Neural cell (in vitro differentiated cells): ENCODE data around the gene ZNF577. TPM values are rescaled to one million over a fixed set of nuclear protein-coding genes. Genes with fewer than 3 reads are reported as not detected.

ENCODE experiments used
- H2AFZ ChIP-seq: fragments of 200-600, 300-800 bp; sonication (generic), shearing (Covaris generic); 2 replicates; pipeline ENCODE4 v1.6.0; 2014; ENCODE audit warnings: low read depth, mild to moderate bottlenecking, antibody characterized with exemption, low read length, moderate library complexity
- H3F3A ChIP-seq: fragments of 200-600 bp; shearing (Covaris generic); 2 replicates; pipeline ENCODE4 v1.6.1; 2016; ENCODE audit warnings: mild to moderate bottlenecking, moderate library complexity, mixed read lengths, antibody characterized with exemption, low read length; ENCODE audit not compliant: insufficient read depth, poor library complexity, severe bottlenecking
- H3K27ac ChIP-seq: fragments of 200-600, 300-800 bp; sonication (generic), shearing (Covaris generic); 2 replicates; pipeline ENCODE4 v1.5.1; 2014; ENCODE audit warnings: mild to moderate bottlenecking, low read length, moderate library complexity
- H3K27me3 ChIP-seq: fragments of 300-800, 200-600 bp; sonication (generic), shearing (Covaris generic); 2 replicates; pipeline ENCODE4 v1.6.0; 2014; ENCODE audit warnings: mild to moderate bottlenecking, low read depth, low read length, moderate library complexity; ENCODE audit not compliant: insufficient read depth
- H3K36me3 ChIP-seq: fragments of 300-800, 200-600 bp; sonication (generic), shearing (Covaris generic); 2 replicates; pipeline ENCODE4 v1.5.1; 2014; ENCODE audit warnings: mild to moderate bottlenecking, antibody characterized with exemption, low read length, moderate library complexity; ENCODE audit not compliant: insufficient read depth
- H3K4me2 ChIP-seq: fragments of 300-800, 200-600 bp; sonication (generic), shearing (Covaris generic); 2 replicates; pipeline ENCODE4 v1.6.0; 2014; ENCODE audit warnings: mild to moderate bottlenecking, low read length
- H3K4me3 ChIP-seq: fragments of 300-800, 200-600 bp; sonication (generic), shearing (Covaris generic); 2 replicates; pipeline ENCODE4 v1.5.1; 2014; ENCODE audit warnings: mild to moderate bottlenecking, low read length, moderate library complexity
- H3K79me2 ChIP-seq: fragments of 200-600 bp; shearing (Covaris generic); replicated peaks from 2 replicates; pipeline ENCODE4 v1.6.0; 2014; ENCODE audit warnings: mild to moderate bottlenecking, low read length, moderate library complexity; ENCODE audit not compliant: insufficient read depth
- H3K9ac ChIP-seq: fragments of 300-800, 200-600 bp; sonication (generic), shearing (Covaris generic); 2 replicates; pipeline ENCODE4 v1.6.1; 2016; ENCODE audit warnings: mild to moderate bottlenecking, low read length, mixed read lengths
- H3K9me2 ChIP-seq: fragments of 200-600 bp; shearing (Covaris generic); 2 replicates; pipeline ENCODE4 v1.6.1; 2016; ENCODE audit warnings: mild to moderate bottlenecking, low read length, mixed read lengths; ENCODE audit not compliant: insufficient read depth
- H3K9me3 ChIP-seq: fragments of 200-600, 300-800 bp; sonication (generic), shearing (Covaris generic); 2 replicates; pipeline ENCODE4 v1.6.1; 2016; ENCODE audit warnings: mild to moderate bottlenecking, mixed run types, low read length, moderate library complexity, mixed read lengths
- H4K20me1 ChIP-seq: fragments of 200-600 bp; shearing (Covaris generic); 2 replicates; pipeline ENCODE4 v1.6.1; 2016; ENCODE audit warnings: mild to moderate bottlenecking, mixed run types; ENCODE audit not compliant: insufficient read depth
- CTCF ChIP-seq: fragments of 450-650 bp; IDR thresholded peaks from 2 replicates; pipeline ENCODE4 v1.5.1; 2014; ENCODE audit warnings: antibody characterized with exemption, mild to moderate bottlenecking, moderate library complexity; ENCODE audit not compliant: poor library complexity, severe bottlenecking
- EP300 ChIP-seq: fragments of 450-650 bp; conservative IDR thresholded peaks from 2 replicates; pipeline ENCODE4 v1.6.1; 2014; ENCODE audit warnings: antibody characterized with exemption, mild to moderate bottlenecking, moderate library complexity; ENCODE audit not compliant: poor library complexity, severe bottlenecking
- EZH2 ChIP-seq: fragments of 200-600, 300-800 bp; shearing (Covaris generic), sonication (generic); IDR thresholded peaks from 2 replicates; pipeline ENCODE4 v1.6.1; 2014; ENCODE audit warnings: antibody characterized with exemption, low read length, borderline replicate concordance, mild to moderate bottlenecking; ENCODE audit not compliant: insufficient read depth, poor library complexity, severe bottlenecking
- MXI1 ChIP-seq: fragments of 450-650 bp; conservative IDR thresholded peaks from 2 replicates; pipeline ENCODE4 v1.6.1; 2014; ENCODE audit warnings: antibody characterized with exemption, mild to moderate bottlenecking; ENCODE audit not compliant: poor library complexity, severe bottlenecking
- POLR2AphosphoS5 ChIP-seq: IDR thresholded peaks from 2 replicates; pipeline ENCODE4 v1.6.1; 2012
- RAD21 ChIP-seq: fragments of 450-650 bp; conservative IDR thresholded peaks from 2 replicates; pipeline ENCODE4 v1.6.1; 2014; ENCODE audit warnings: antibody characterized with exemption, mild to moderate bottlenecking, moderate library complexity
- SMC3 ChIP-seq: fragments of 450-650 bp; conservative IDR thresholded peaks from 2 replicates; pipeline ENCODE4 v1.6.1; 2014; ENCODE audit warnings: antibody characterized with exemption, mild to moderate bottlenecking, moderate library complexity; ENCODE audit not compliant: poor library complexity
- TAF1 ChIP-seq: IDR thresholded peaks from 2 replicates; pipeline ENCODE4 v1.6.1; 2012; ENCODE audit warnings: low read depth
- polyA plus RNA-seq: library from polyadenylated mRNA; depleted of rRNA; stranded (reverse); fragments of >200 nt; gene quantifications from 2 replicates; pipeline ENCODE4 v1.2.3, GENCODE V29; 2014
- TF ChIP-seq, protein P1 (sequence below): IDR thresholded peaks from 2 replicates; pipeline ENCODE4 v1.6.1; 2012; ENCODE audit warnings: borderline replicate concordance

The ZNF577 gene
- polyA plus RNA-seq, 1 donor from 2014 or later, result 54.1 TPM

DNA sequence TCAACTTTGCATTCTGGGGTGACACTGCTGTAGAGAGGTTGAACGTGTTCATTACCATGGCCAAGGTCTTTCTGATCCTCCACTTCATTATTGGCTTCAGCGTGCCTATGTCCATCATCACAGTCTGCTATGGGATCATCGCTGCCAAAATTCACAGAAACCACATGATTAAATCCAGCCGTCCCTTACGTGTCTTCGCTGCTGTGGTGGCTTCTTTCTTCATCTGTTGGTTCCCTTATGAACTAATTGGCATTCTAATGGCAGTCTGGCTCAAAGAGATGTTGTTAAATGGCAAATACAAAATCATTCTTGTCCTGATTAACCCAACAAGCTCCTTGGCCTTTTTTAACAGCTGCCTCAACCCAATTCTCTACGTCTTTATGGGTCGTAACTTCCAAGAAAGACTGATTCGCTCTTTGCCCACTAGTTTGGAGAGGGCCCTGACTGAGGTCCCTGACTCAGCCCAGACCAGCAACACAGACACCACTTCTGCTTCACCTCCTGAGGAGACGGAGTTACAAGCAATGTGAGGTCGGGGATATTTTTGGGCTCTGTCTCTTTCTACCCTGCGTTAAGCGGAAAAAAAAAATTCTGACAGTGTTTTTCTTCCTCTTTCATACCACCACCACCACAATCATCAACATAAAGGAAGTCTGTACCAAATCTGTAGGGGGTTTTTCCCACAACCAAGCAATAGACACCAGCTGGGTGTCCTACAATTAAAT is 63.3 kb downstream of the ZNF577 start:
- Histone ChIP-seq H2AFZ (no peak overlapping the region), H3K27ac (no peak overlapping the region), H3K4me3 (no peak overlapping the region), H3K9ac (no peak overlapping the region), H3K27me3 (no peaks in the 10 kb centered on the region), H3K9me2 (no peaks in the 10 kb centered on the region), H4K20me1 (no peaks in the 10 kb centered on the region), H3F3A (no peaks in the 10 kb centered on the region), H3K36me3 (no peaks in the 10 kb centered on the region), H3K9me3 (peaks cover under 1% of the 10 kb centered on the region), H3K79me2 (no peaks in the 10 kb centered on the region), H3K4me2 (no peak overlapping the region)
- TF ChIP-seq, protein P1, sequence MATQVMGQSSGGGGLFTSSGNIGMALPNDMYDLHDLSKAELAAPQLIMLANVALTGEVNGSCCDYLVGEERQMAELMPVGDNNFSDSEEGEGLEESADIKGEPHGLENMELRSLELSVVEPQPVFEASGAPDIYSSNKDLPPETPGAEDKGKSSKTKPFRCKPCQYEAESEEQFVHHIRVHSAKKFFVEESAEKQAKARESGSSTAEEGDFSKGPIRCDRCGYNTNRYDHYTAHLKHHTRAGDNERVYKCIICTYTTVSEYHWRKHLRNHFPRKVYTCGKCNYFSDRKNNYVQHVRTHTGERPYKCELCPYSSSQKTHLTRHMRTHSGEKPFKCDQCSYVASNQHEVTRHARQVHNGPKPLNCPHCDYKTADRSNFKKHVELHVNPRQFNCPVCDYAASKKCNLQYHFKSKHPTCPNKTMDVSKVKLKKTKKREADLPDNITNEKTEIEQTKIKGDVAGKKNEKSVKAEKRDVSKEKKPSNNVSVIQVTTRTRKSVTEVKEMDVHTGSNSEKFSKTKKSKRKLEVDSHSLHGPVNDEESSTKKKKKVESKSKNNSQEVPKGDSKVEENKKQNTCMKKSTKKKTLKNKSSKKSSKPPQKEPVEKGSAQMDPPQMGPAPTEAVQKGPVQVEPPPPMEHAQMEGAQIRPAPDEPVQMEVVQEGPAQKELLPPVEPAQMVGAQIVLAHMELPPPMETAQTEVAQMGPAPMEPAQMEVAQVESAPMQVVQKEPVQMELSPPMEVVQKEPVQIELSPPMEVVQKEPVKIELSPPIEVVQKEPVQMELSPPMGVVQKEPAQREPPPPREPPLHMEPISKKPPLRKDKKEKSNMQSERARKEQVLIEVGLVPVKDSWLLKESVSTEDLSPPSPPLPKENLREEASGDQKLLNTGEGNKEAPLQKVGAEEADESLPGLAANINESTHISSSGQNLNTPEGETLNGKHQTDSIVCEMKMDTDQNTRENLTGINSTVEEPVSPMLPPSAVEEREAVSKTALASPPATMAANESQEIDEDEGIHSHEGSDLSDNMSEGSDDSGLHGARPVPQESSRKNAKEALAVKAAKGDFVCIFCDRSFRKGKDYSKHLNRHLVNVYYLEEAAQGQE, result no peak
- no peak for TF ChIP-seq SMC3
- TF ChIP-seq EZH2, result no peak
- TF ChIP-seq POLR2AphosphoS5, result no peak
- TF ChIP-seq MXI1, result no peak
- no peak for TF ChIP-seq CTCF
- TF ChIP-seq TAF1, result no peak
- no peak for TF ChIP-seq EP300
- no peak for TF ChIP-seq RAD21

- H3K27ac ChIP-seq, result no peak overlapping the region
Observed at GRCh38 chr19:51822946-51823345, 64.8 kb downstream of the ZNF577 start.

More at GRCh38 chr19:51822946-51823345, 64.8 kb downstream of the ZNF577 start:
- H2AFZ ChIP-seq, result no peak overlapping the region
- H3K36me3 ChIP-seq, result no peaks in the 10 kb centered on the region
- no peaks in the 10 kb centered on the region for H3K27me3 ChIP-seq
- H3K9me3 ChIP-seq, result no peaks in the 10 kb centered on the region
- no peak overlapping the region for H3K9ac ChIP-seq
- no peak for TF ChIP-seq EP300
- no peak for TF ChIP-seq MXI1
- no peak for TF ChIP-seq CTCF
- TF ChIP-seq RAD21, result no peak
- no peak for TF ChIP-seq SMC3
- TF ChIP-seq EZH2, result no peak
- no peak for TF ChIP-seq POLR2AphosphoS5
- TF ChIP-seq, protein P1, result no peak
- TF ChIP-seq TAF1, result no peak
- no peaks in the 10 kb centered on the region for H4K20me1 ChIP-seq
- H3K4me2 ChIP-seq, result no peak overlapping the region
- H3K4me3 ChIP-seq, result no peak overlapping the region
- no peaks in the 10 kb centered on the region for H3F3A ChIP-seq
- H3K79me2 ChIP-seq, result no peaks in the 10 kb centered on the region
- no peaks in the 10 kb centered on the region for H3K9me2 ChIP-seq
